ENCODE measurements around the gene CASP8AP2.

- no peak for TF ChIP-seq CTCF (IDR thresholded peaks at IDR 0.05)
- no peak for TF ChIP-seq POLR2A (IDR thresholded peaks at IDR 0.05)
Observed at GRCh38 chr6:89781070-89782034, 48.3 kb upstream of the CASP8AP2 start.

Measured in heart left ventricle (tissue), 13 donors.